Fibroblast of pulmonary artery (primary cell): ENCODE results near the gene PPP1R2C.

ENCODE experiments used
- DNase-seq: peaks from one replicate; pipeline ENCODE4 v3.0.0-alpha.2; 2010; ENCODE audit warnings: low read depth
- H3K4me3 ChIP-seq: replicated peaks from 2 replicates; pipeline ENCODE4 v1.5.1; 2011; ENCODE audit warnings: low read depth, mild to moderate bottlenecking, control low read depth, low read length, moderate library complexity
- CTCF ChIP-seq: IDR thresholded peaks from 2 replicates; pipeline ENCODE4 v1.5.1; 2011; ENCODE audit warnings: mild to moderate bottlenecking, control low read depth, low read length, inconsistent platforms; ENCODE audit errors: missing control alignments

Gene PPP1R2C

GRCh38 chrX:42752730-42753129 is 25.2 kb downstream of the PPP1R2C start:
- DNase-seq = no peak
- no peak for TF ChIP-seq CTCF
- H3K4me3 ChIP-seq = no peak overlapping the region

- no peak for TF ChIP-seq CTCF
- DNase-seq = peak; percentile 41
- no peak overlapping the region for H3K4me3 ChIP-seq
These were observed 26.4 kb downstream of the PPP1R2C start for GRCh38 chrX:42751573-42751972.

GRCh38 chrX:42748067-42748850 is 29.7 kb downstream of the PPP1R2C start:
- DNase-seq = peak; percentile 65
- no peak overlapping the region for H3K4me3 ChIP-seq
- no peak for TF ChIP-seq CTCF

GRCh38 chrX:42746606-42747005 is 31.4 kb downstream of the PPP1R2C start:
- peak; percentile 94 for DNase-seq
- no peak for TF ChIP-seq CTCF

GRCh38 chrX:42740456-42740855 is 37.5 kb downstream of the PPP1R2C start:
- no peak for TF ChIP-seq CTCF
- no peak for DNase-seq
- no peak overlapping the region for H3K4me3 ChIP-seq

More at GRCh38 chrX:42746606-42747005, 31.4 kb downstream of the PPP1R2C start:
- no peak overlapping the region for H3K4me3 ChIP-seq

GRCh38 chrX:42739741-42740140 is 38.2 kb downstream of the PPP1R2C start:
- TF ChIP-seq CTCF = no peak
- no peak for DNase-seq
- no peak overlapping the region for H3K4me3 ChIP-seq

GRCh38 chrX:42739258-42739657 is 38.7 kb downstream of the PPP1R2C start:
- DNase-seq = peak; percentile 61
- H3K4me3 ChIP-seq = no peak overlapping the region
- no peak for TF ChIP-seq CTCF
